ENCODE data around the gene PTPRR. TPM values are rescaled to one million over a fixed set of nuclear protein-coding genes. Genes with fewer than 3 reads are reported as not detected.

PTPRR gene
- total and polyA plus RNA-seq, 2 of the 4 experiments (the other 2 are of a cell fraction): 0.18 to 0.21 TPM

- CTCF ChIA-PET: no interaction called here
- BruUV-seq (replicated peaks): no TSS peak
These were observed 158.5 kb downstream of the PTPRR start for GRCh38 chr12:70762000-70762399.

More at GRCh38 chr12:70762000-70762399, 158.5 kb downstream of the PTPRR start:
- Histone ChIP-seq H3K56ac (ENCODE audit: extremely low read depth, insufficient read depth, low read length) (no peak overlapping the region), H3K27me3 (ENCODE audit: control insufficient read depth, insufficient read depth, low read length) (no peaks in the 10 kb centered on the region), H2AK5ac (ENCODE audit: low read depth, low read length) (no peak overlapping the region), H3K4me3 (ENCODE audit: insufficient read depth, low read depth, low read length) (no peak overlapping the region), H4K5ac (ENCODE audit: low read depth, low read length) (no peak overlapping the region), H4K91ac (ENCODE audit: insufficient read depth, low read depth, low read length) (no peak overlapping the region), H3K9me3 (ENCODE audit: control insufficient read depth, insufficient read depth, low read length) (no peaks in the 10 kb centered on the region), H2BK120ac (ENCODE audit: low read depth, low read length) (no peak overlapping the region), H2BK20ac (ENCODE audit: low read depth, low read length) (no peak overlapping the region), H3K23ac (ENCODE audit: low read depth, low read length) (no peak overlapping the region), H2AFZ (replicated peaks; ENCODE audit: low read length, poor library complexity) (no peak overlapping the region), H2BK5ac (ENCODE audit: low read depth, low read length, poor library complexity, severe bottlenecking) (no peak overlapping the region), H3K9me1 (ENCODE audit: insufficient read depth, low read length) (no peaks in the 10 kb centered on the region), H3K9ac (ENCODE audit: low read depth, low read length) (no peak overlapping the region), H4K8ac (ENCODE audit: low read depth in 2 of 2, low read length in 2 of 2) (no peak overlapping the region), H3K4me2 (ENCODE audit: low read depth, low read length) (no peak overlapping the region), H2BK15ac (ENCODE audit: low read depth, low read length) (no peak overlapping the region), H3K18ac (ENCODE audit: low read depth, low read length) (no peak overlapping the region), H3K4ac (ENCODE audit: low read depth, low read length) (no peak overlapping the region), H2AK9ac (replicated peaks; ENCODE audit: low read depth, low read length, poor library complexity) (no peak overlapping the region), H3K36me3 (ENCODE audit: control insufficient read depth, insufficient read depth, low read length) (no peaks in the 10 kb centered on the region), H4K20me1 (ENCODE audit: insufficient read depth, low read length) (no peaks in the 10 kb centered on the region), H3K27ac (ENCODE audit: insufficient read depth, low read length) (no peak overlapping the region), H3K4me1 (ENCODE audit: control insufficient read depth, insufficient read depth, low read length) (no peaks in the 10 kb centered on the region), H3K14ac (replicated peaks; ENCODE audit: low read depth, low read length) (no peak overlapping the region), H3K79me1 (ENCODE audit: low read depth in 1 of 2, low read length in 2 of 2) (no peaks in the 10 kb centered on the region)
- no CpG with 5 or more reads among the region's 2 CpGs for WGBS, 2 experiments (ENCODE audit: extremely low coverage in 2 of 2, insufficient read length in 1 of 2)
- no peak for TF ChIP-seq CEBPB (IDR thresholded peaks at IDR 0.05; ENCODE audit: low read depth, low read length)
- no peak for TF ChIP-seq RCOR1 (IDR thresholded peaks at IDR 0.05; ENCODE audit: insufficient replicate concordance, low read length)
- TF ChIP-seq NFE2L2 (IDR thresholded peaks at IDR 0.05; ENCODE audit: low read depth, low read length): no peak
- TF ChIP-seq FOS (IDR thresholded peaks at IDR 0.05; ENCODE audit: low read depth, low read length): no peak
- no peak for TF ChIP-seq MXI1 (IDR thresholded peaks at IDR 0.05; ENCODE audit: borderline replicate concordance, low read depth, low read length)
- no peak for TF ChIP-seq ELK1 (IDR thresholded peaks at IDR 0.05; ENCODE audit: borderline replicate concordance, low read depth, low read length)
- POLR2A ChIA-PET (ENCODE audit: unreplicated experiment): interaction anchor here (0.6 kb wide), 1 partner anchor 595 kb away, joined by 3 read pairs; no protein-coding TSS in a partner anchor
- intact Hi-C loops (cut with micrococcal nuclease) (no loop called here), dilution Hi-C loops (cut with HindIII; ENCODE audit: low sequenced_read_pairs, unreplicated experiment) (no loop called here), in situ Hi-C loops (cut with MboI; ENCODE audit: low sequenced_read_pairs) (no loop called here)
- DNase-seq: no peak
- ATAC-seq (ENCODE audit: low read depth): no peak

All from IMR-90 (cell line).